Karpas-422 (cell line): ENCODE measurements around the gene NR2F6. TPM values are rescaled to one million over a fixed set of nuclear protein-coding genes. Genes with fewer than 3 reads are reported as not detected.
"Not testable (repeated sequence)": the region's sequence is repeated elsewhere in the genome, so short reads cannot be mapped to it uniquely, and the experiment has no call there.

Experiments
- DNase-seq: peaks from one replicate; pipeline ENCODE4 v3.0.0-alpha.2; 2015
- H2AFZ ChIP-seq: fragments of 200-600 bp; sonication (generic); 2 replicates; pipeline ENCODE4 v1.6.1; 2014; ENCODE audit warnings: antibody characterized with exemption, low read length, mixed read lengths
- H3K27ac ChIP-seq: fragments of 200-600 bp; sonication (generic); 2 replicates; pipeline ENCODE4 v1.5.1; 2014; ENCODE audit warnings: mild to moderate bottlenecking, low read length, moderate library complexity
- H3K27me3 ChIP-seq: fragments of 200-600 bp; sonication (generic); 2 replicates; pipeline ENCODE4 v1.6.1; 2014; ENCODE audit warnings: low read length, mixed read lengths
- H3K36me3 ChIP-seq: fragments of 200-600 bp; sonication (generic); 2 replicates; pipeline ENCODE4 v1.6.1; 2014; ENCODE audit warnings: low read length, mixed read lengths; ENCODE audit not compliant: insufficient read depth
- H3K4me1 ChIP-seq: fragments of 200-600 bp; sonication (generic); 2 replicates; pipeline ENCODE4 v1.6.1; 2014; ENCODE audit warnings: mild to moderate bottlenecking, low read length, mixed read lengths
- H3K4me2 ChIP-seq: fragments of 200-600 bp; sonication (generic); 2 replicates; pipeline ENCODE4 v1.6.1; 2014; ENCODE audit warnings: low read length, low read depth, mild to moderate bottlenecking; ENCODE audit not compliant: poor library complexity, severe bottlenecking
- H3K4me3 ChIP-seq: fragments of 200-600 bp; sonication (generic); 2 replicates; pipeline ENCODE4 v1.5.1; 2014; ENCODE audit warnings: mild to moderate bottlenecking, antibody characterized with exemption, low read length, mixed read lengths
- H3K79me2 ChIP-seq: fragments of 200-600 bp; sonication (generic); 2 replicates; pipeline ENCODE4 v1.6.1; 2014; ENCODE audit warnings: mild to moderate bottlenecking, low read length, mixed read lengths
- H3K9ac ChIP-seq: fragments of 200-600 bp; sonication (generic); 2 replicates; pipeline ENCODE4 v1.6.0; 2014; ENCODE audit warnings: low read length
- H3K9me2 ChIP-seq: fragments of 200-600 bp; sonication (generic), shearing (Covaris generic); replicated peaks from 2 replicates; pipeline ENCODE4 v1.6.0; 2014; ENCODE audit warnings: mild to moderate bottlenecking, low read length, moderate library complexity; ENCODE audit not compliant: insufficient read depth
- H3K9me3 ChIP-seq: fragments of 300-700, 200-600 bp; sonication (generic); 2 replicates; pipeline ENCODE4 v1.6.1; 2014; ENCODE audit warnings: low read length, mixed read lengths
- H4K20me1 ChIP-seq: fragments of 200-600 bp; sonication (generic); 2 replicates; pipeline ENCODE4 v1.6.1; 2014; ENCODE audit warnings: mild to moderate bottlenecking, antibody characterized with exemption, low read length, low read depth; ENCODE audit not compliant: insufficient read depth
- total RNA-seq: library from RNA; depleted of rRNA; stranded (reverse); fragments of >200 nt; shearing (Covaris generic); gene quantifications from 2 replicates; pipeline ENCODE4 v1.2.3, GENCODE V29; 2014; ENCODE audit warnings: low replicate concordance; rRNA removed

Gene NR2F6
- total RNA-seq, 1 experiment from 2014 or later = 8.6 TPM

GRCh38 chr19:17192751-17193150 lies 53.0 kb downstream of the NR2F6 start:
- Histone ChIP-seq H3K9me2 (no peaks in the 10 kb centered on the region), H3K27ac (no peak overlapping the region), H4K20me1 (no peaks in the 10 kb centered on the region), H3K79me2 (no peaks in the 10 kb centered on the region), H3K4me1 (peaks cover 8% of the 10 kb centered on the region), H3K27me3 (no peaks in the 10 kb centered on the region), H3K36me3 (peaks cover 17% of the 10 kb centered on the region), H3K4me3 (no peak overlapping the region), H3K9ac (no peak overlapping the region), H2AFZ (no peak overlapping the region), H3K9me3 (no peaks in the 10 kb centered on the region), H3K4me2 (no peak overlapping the region)
- DNase-seq = no peak

DNA sequence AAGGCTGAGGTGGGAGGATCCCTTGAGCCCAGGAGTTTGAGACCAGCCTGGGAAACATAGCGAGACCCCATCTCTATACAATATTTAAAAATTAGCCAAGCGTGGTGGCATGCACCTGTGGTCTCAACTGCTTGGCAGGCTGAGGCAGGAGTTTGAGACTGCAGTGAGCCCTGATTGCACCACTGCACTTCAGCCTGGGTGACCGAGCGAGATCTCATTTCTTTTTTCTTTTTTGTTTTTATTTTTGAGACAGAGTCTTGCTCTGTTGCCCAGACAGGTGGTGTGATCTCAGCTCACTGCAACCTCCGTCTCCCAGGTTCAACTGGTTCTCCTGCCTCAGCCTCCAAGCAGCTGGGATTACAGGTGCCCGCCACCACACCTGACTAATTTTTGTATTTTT lies 54.0 kb downstream of the NR2F6 start:
- not testable (repeated sequence) for H3K27me3 ChIP-seq, H2AFZ ChIP-seq, H3K4me2 ChIP-seq, H3K9me3 ChIP-seq, H3K79me2 ChIP-seq, DNase-seq, H3K4me1 ChIP-seq, H4K20me1 ChIP-seq, H3K9me2 ChIP-seq, H3K4me3 ChIP-seq, H3K9ac ChIP-seq
- Histone ChIP-seq H3K27ac (peak overlapping the region; percentile 19; the same call in 1 of the 2 replicates), H3K36me3 (peaks cover 20% of the 10 kb centered on the region)

GRCh38 chr19:17185590-17185989 lies 60.1 kb downstream of the NR2F6 start:
- H3K27me3 ChIP-seq = no peaks in the 10 kb centered on the region
- H3K4me2 ChIP-seq = no peak overlapping the region
- no peak overlapping the region for H3K27ac ChIP-seq
- H3K36me3 ChIP-seq = peaks cover 12% of the 10 kb centered on the region
- H3K9me2 ChIP-seq = no peaks in the 10 kb centered on the region
- H2AFZ ChIP-seq = no peak overlapping the region
- H3K79me2 ChIP-seq = no peaks in the 10 kb centered on the region
- H4K20me1 ChIP-seq = no peaks in the 10 kb centered on the region
- H3K9me3 ChIP-seq = no peaks in the 10 kb centered on the region
- H3K9ac ChIP-seq = no peak overlapping the region
- peaks cover 9% of the 10 kb centered on the region for H3K4me1 ChIP-seq
- DNase-seq = no peak
- no peak overlapping the region for H3K4me3 ChIP-seq

GRCh38 chr19:17184371-17184841 lies 61.3 kb downstream of the NR2F6 start:
- H3K4me3 ChIP-seq = no peak overlapping the region
- no peak overlapping the region for H3K4me2 ChIP-seq
- H3K9me2 ChIP-seq = no peaks in the 10 kb centered on the region
- no peak overlapping the region for H3K9ac ChIP-seq
- no peaks in the 10 kb centered on the region for H3K9me3 ChIP-seq
- peaks cover 12% of the 10 kb centered on the region for H3K36me3 ChIP-seq
- no peak for DNase-seq
- no peaks in the 10 kb centered on the region for H4K20me1 ChIP-seq
- H3K27ac ChIP-seq = no peak overlapping the region
- H3K4me1 ChIP-seq = peaks cover 9% of the 10 kb centered on the region
- no peaks in the 10 kb centered on the region for H3K27me3 ChIP-seq
- H3K79me2 ChIP-seq = no peaks in the 10 kb centered on the region
- H2AFZ ChIP-seq = no peak overlapping the region

- DNase-seq = no peak
- Histone ChIP-seq H3K79me2 (no peaks in the 10 kb centered on the region), H3K27ac (no peak overlapping the region), H2AFZ (no peak overlapping the region), H3K9me3 (no peaks in the 10 kb centered on the region), H3K27me3 (no peaks in the 10 kb centered on the region), H3K4me2 (no peak overlapping the region), H3K9ac (no peak overlapping the region), H3K4me3 (no peak overlapping the region), H3K9me2 (no peaks in the 10 kb centered on the region), H4K20me1 (no peaks in the 10 kb centered on the region), H3K36me3 (peaks cover 11% of the 10 kb centered on the region), H3K4me1 (peaks cover 9% of the 10 kb centered on the region)
Measured at GRCh38 chr19:17183858-17184321, 61.8 kb downstream of the NR2F6 start.

DNA sequence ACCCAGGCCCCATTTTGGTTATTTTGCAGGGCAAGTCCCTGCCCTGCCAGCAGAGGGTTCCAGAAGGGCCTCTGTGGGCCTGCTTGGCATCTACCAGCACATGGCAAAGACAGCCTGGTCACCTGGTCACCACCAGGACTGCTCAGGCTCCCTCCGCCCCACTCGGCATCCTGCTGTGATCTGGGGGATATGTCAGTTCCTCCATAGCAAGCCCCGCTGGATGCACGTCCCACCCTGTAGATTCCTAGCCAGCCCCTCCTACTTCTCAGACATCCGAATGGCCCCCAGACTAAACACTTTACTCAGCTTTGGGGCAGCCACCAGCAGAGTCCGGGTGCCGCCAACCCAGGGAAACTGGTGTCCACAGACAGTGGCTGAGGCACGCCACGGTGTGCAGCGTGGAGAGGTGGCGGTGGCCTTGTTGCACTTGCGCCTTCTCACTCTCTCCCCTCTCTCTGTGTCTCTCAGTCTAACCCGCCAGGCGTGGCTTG lies 62.4 kb downstream of the NR2F6 start:
- H3K4me2 ChIP-seq = no peak overlapping the region
- H3K4me3 ChIP-seq = no peak overlapping the region
- H3K79me2 ChIP-seq = no peaks in the 10 kb centered on the region
- H3K36me3 ChIP-seq = peaks cover 11% of the 10 kb centered on the region
- H2AFZ ChIP-seq = no peak overlapping the region
- no peaks in the 10 kb centered on the region for H3K27me3 ChIP-seq
- no peaks in the 10 kb centered on the region for H3K9me3 ChIP-seq
- H3K9me2 ChIP-seq = no peaks in the 10 kb centered on the region
- H3K27ac ChIP-seq = no peak overlapping the region
- H3K9ac ChIP-seq = no peak overlapping the region
- H3K4me1 ChIP-seq = peaks cover 9% of the 10 kb centered on the region
- no peak for DNase-seq
- H4K20me1 ChIP-seq = no peaks in the 10 kb centered on the region

Other genes starting within 250 kb of the NR2F6 start
- gene CPAMD8, start 219.1 kb downstream of the NR2F6 start, total RNA-seq = not detected in 2 replicates
- 17.6 and 20.4 TPM in 2 replicates for gene HAUS8, start 170.5 kb downstream of the NR2F6 start, total RNA-seq
- 80.1 and 114 TPM in 2 replicates for gene MYO9B, start 170.1 kb downstream of the NR2F6 start, total RNA-seq
- gene USE1, start 30.6 kb downstream of the NR2F6 start, total RNA-seq = 34.0 and 39.8 TPM in 2 replicates
- gene OCEL1, start 19.7 kb downstream of the NR2F6 start, total RNA-seq = 6.2 and 13.0 TPM in 2 replicates
- 0.25 TPM in 1 of 2 replicates, not detected in the other for gene USHBP1, start 18.8 kb upstream of the NR2F6 start, total RNA-seq
- 83.9 and 84.7 TPM in 2 replicates for gene BABAM1, start 21.5 kb upstream of the NR2F6 start, total RNA-seq
- gene ANKLE1, start 36.0 kb upstream of the NR2F6 start, total RNA-seq = 19.6 and 29.4 TPM in 2 replicates
- 0.37 and 2.0 TPM in 2 replicates for gene ABHD8, start 57.5 kb upstream of the NR2F6 start, total RNA-seq
- 34.0 and 68.6 TPM in 2 replicates for gene MRPL34, start 60.0 kb upstream of the NR2F6 start, total RNA-seq
- gene DDA1, start 63.6 kb upstream of the NR2F6 start, total RNA-seq = 24.4 and 33.0 TPM in 2 replicates
- 0.82 and 2.3 TPM in 2 replicates for gene ANO8, start 88.9 kb upstream of the NR2F6 start, total RNA-seq
- gene GTPBP3, start 91.6 kb upstream of the NR2F6 start, total RNA-seq = 29.3 and 88.1 TPM in 2 replicates
- gene PLVAP, start 131.4 kb upstream of the NR2F6 start, total RNA-seq = 0.22 and 0.41 TPM in 2 replicates
- 4.1 and 9.3 TPM in 2 replicates for gene CCDC194, start 148.3 kb upstream of the NR2F6 start, total RNA-seq
- gene BST2, start 159.7 kb upstream of the NR2F6 start, total RNA-seq = 56.2 and 156 TPM in 2 replicates
- gene MVB12A, start 174.1 kb upstream of the NR2F6 start, total RNA-seq = 44.7 and 55.2 TPM in 2 replicates
- gene TMEM221, start 202.7 kb upstream of the NR2F6 start, total RNA-seq = not detected in 2 replicates
- gene NXNL1, start 215.0 kb upstream of the NR2F6 start, total RNA-seq = not detected in 2 replicates
- gene SLC27A1, start 224.6 kb upstream of the NR2F6 start, total RNA-seq = 4.0 and 4.8 TPM in 2 replicates